GM23248 (cell line): Measurements from ENCODE around the gene MAPK8IP1. TPM values are rescaled to one million over a fixed set of nuclear protein-coding genes. Genes with fewer than 3 reads are reported as not detected.

Experiments used
- DNase-seq: peaks from one replicate; pipeline ENCODE4 v3.0.0-alpha.2; 2015
- H2AFZ ChIP-seq: fragments of 200-600 bp; sonication (generic); 2 replicates; pipeline ENCODE4 v1.6.1; 2016; ENCODE audit warnings: antibody characterized with exemption
- H3F3A ChIP-seq: fragments of 200-600 bp; sonication (generic); 2 replicates; pipeline ENCODE4 v1.6.1; 2016; ENCODE audit warnings: mild to moderate bottlenecking, antibody characterized with exemption, mixed run types; ENCODE audit not compliant: insufficient read depth
- H3K27ac ChIP-seq: fragments of 200-600 bp; sonication (generic); 2 replicates; pipeline ENCODE4 v1.5.1; 2016; ENCODE audit warnings: mild to moderate bottlenecking
- H3K27me3 ChIP-seq: fragments of 200-600 bp; sonication (generic); replicated peaks from 2 replicates; pipeline ENCODE4 v1.6.1; 2016; ENCODE audit warnings: mild to moderate bottlenecking; ENCODE audit not compliant: insufficient read depth
- H3K36me3 ChIP-seq: fragments of 200-600 bp; sonication (generic); 2 replicates; pipeline ENCODE4 v1.6.1; 2016; ENCODE audit warnings: low read depth, mild to moderate bottlenecking
- H3K4me1 ChIP-seq: fragments of 200-600 bp; sonication (generic); 2 replicates; pipeline ENCODE4 v1.6.1; 2016; ENCODE audit warnings: mild to moderate bottlenecking; ENCODE audit not compliant: insufficient read depth
- H3K4me2 ChIP-seq: fragments of 200-600 bp; sonication (generic); one replicate; pipeline ENCODE4 v1.6.1; 2016; ENCODE audit warnings: mild to moderate bottlenecking; ENCODE audit not compliant: unreplicated experiment
- H3K4me3 ChIP-seq: fragments of 200-600 bp; sonication (generic); 2 replicates; pipeline ENCODE4 v1.5.1; 2016; ENCODE audit warnings: mild to moderate bottlenecking
- H3K79me2 ChIP-seq: fragments of 200-600 bp; sonication (generic); 2 replicates; pipeline ENCODE4 v1.6.1; 2016; ENCODE audit warnings: mild to moderate bottlenecking; ENCODE audit not compliant: insufficient read depth
- H3K9ac ChIP-seq: fragments of 200-600 bp; sonication (generic); 2 replicates; pipeline ENCODE4 v1.6.1; 2016; ENCODE audit warnings: mild to moderate bottlenecking
- H3K9me2 ChIP-seq: fragments of 200-600 bp; sonication (generic); 2 replicates; pipeline ENCODE4 v1.6.1; 2016; ENCODE audit warnings: mixed run types, mild to moderate bottlenecking, moderate library complexity; ENCODE audit not compliant: insufficient read depth
- H3K9me3 ChIP-seq: fragments of 200-600 bp; sonication (generic); one replicate; pipeline ENCODE4 v1.6.1; 2017; ENCODE audit warnings: low read depth
- H4K20me1 ChIP-seq: fragments of 200-600 bp; sonication (generic); 2 replicates; pipeline ENCODE4 v1.6.0; 2016; ENCODE audit not compliant: insufficient read depth
- EZH2 ChIP-seq: fragments of 200-600 bp; sonication (generic); IDR thresholded peaks from 2 replicates; pipeline ENCODE4 v1.6.1; 2018; ENCODE audit warnings: antibody characterized with exemption, mild to moderate bottlenecking; ENCODE audit not compliant: insufficient read depth, poor library complexity, severe bottlenecking
- EZH2phosphoT487 ChIP-seq: fragments of 200-600 bp; sonication (generic); IDR thresholded peaks from 2 replicates; pipeline ENCODE4 v1.6.1; 2018; ENCODE audit warnings: antibody characterized with exemption, moderate library complexity, mild to moderate bottlenecking, low read depth; ENCODE audit not compliant: insufficient read depth
- WGBS, 2 experiments: methylation state at CpG; one replicate each; pipeline ENCODE4 v1.1.6; 2015 to 2017; ENCODE audit warnings: low lambda C conversion rate in 2 of 2, low coverage in 1 of 2; ENCODE audit errors: missing lambda C conversion rate in 2 of 2; 5-methylcytosine and 5-hydroxymethylcytosine counted together
- in situ Hi-C: fragments of 300-500 bp; cut with MboI; formaldehyde crosslinking; loops from 2 replicates; pipeline ENCODE4 v1.15.0; 2020
- polyA plus RNA-seq: library from polyadenylated mRNA; unstranded; fragments of >200 nt; fragmentation: Nextera tagmentation; extraction: Ambion mirVana; gene quantifications from 2 replicates; pipeline ENCODE4 v1.2.1, GENCODE V29; 2016
- total RNA-seq: library from RNA; depleted of rRNA; stranded (reverse); fragments of >200 nt; shearing (Covaris generic); gene quantifications from 2 replicates; pipeline ENCODE4 v1.2.3, GENCODE V29; 2014

The MAPK8IP1 gene
- total and polyA plus RNA-seq, 2 experiments from 2014 or later = 1.8 to 9.5 TPM

DNA sequence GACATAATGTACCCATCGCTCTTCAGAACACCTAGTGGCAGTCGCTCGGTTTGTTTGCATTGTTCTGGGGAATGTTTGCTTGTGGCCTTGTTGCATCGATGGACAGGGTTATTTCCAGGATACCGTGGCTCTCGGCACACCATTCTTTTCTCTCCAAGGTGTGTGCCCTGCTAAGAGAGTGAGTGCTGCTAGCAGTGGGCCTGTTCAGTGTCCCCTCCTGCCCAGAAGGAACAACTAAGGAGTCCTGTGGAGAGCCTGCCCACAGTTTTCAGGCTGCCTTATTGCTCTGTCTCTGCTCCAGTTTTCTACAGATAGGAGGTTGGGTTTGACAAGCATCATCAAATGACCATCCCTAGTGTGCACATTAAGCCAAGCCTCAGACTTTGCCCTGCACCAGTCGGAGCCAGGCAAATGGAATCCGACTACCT is 36.8 kb upstream of the MAPK8IP1 start:
- H3F3A ChIP-seq = peaks cover 16% of the 10 kb centered on the region
- peak overlapping the region; percentile 96 for H3K27ac ChIP-seq
- peak overlapping the region; percentile 91 for H3K4me3 ChIP-seq
- no peaks in the 10 kb centered on the region for H3K36me3 ChIP-seq
- WGBS, 2 experiments = 16 to 18% methylated on average over 8 of the region's 8 CpGs
- H3K27me3 ChIP-seq = no peaks in the 10 kb centered on the region
- no peak for TF ChIP-seq EZH2
- TF ChIP-seq EZH2phosphoT487 = no peak
- peak overlapping the region; percentile 88 for H3K4me2 ChIP-seq
- H3K79me2 ChIP-seq = peaks cover 59% of the 10 kb centered on the region
- H3K4me1 ChIP-seq = peaks cover 23% of the 10 kb centered on the region
- DNase-seq = peak; percentile 36
- H3K9ac ChIP-seq = peak overlapping the region; percentile 99
- H3K9me2 ChIP-seq = no peaks in the 10 kb centered on the region
- in situ Hi-C loops = loop anchor here (10.0 kb wide), 1 partner anchor 56 kb away; the partner anchor contains the start of gene FREY1
- H3K9me3 ChIP-seq = no peaks in the 10 kb centered on the region
- H2AFZ ChIP-seq = no peak overlapping the region
- H4K20me1 ChIP-seq = no peaks in the 10 kb centered on the region

- peaks cover 17% of the 10 kb centered on the region for H3F3A ChIP-seq
- no peaks in the 10 kb centered on the region for H3K36me3 ChIP-seq
- peak overlapping the region; percentile 20; the same call in 1 of the 2 replicates for H3K27ac ChIP-seq
- H3K79me2 ChIP-seq = peaks cover 77% of the 10 kb centered on the region
- peak overlapping the region; percentile 57 for H3K4me2 ChIP-seq
- no peaks in the 10 kb centered on the region for H3K9me3 ChIP-seq
- no peaks in the 10 kb centered on the region for H4K20me1 ChIP-seq
- DNase-seq = peak; percentile 77
- in situ Hi-C loops = no loop called here
- peaks cover 27% of the 10 kb centered on the region for H3K4me1 ChIP-seq
- H3K9me2 ChIP-seq = no peaks in the 10 kb centered on the region
- 0 out of 2 replicates have a peak overlapping the region, but pooled peaks have one; percentile 5 for H3K9ac ChIP-seq
- TF ChIP-seq EZH2 = no peak
- TF ChIP-seq EZH2phosphoT487 = no peak
- WGBS, 2 experiments = 19 to 43% methylated on average over 2 of the region's 2 CpGs
- no peaks in the 10 kb centered on the region for H3K27me3 ChIP-seq
- no peak overlapping the region for H2AFZ ChIP-seq
- H3K4me3 ChIP-seq = no peak overlapping the region
Measured at GRCh38 chr11:45850446-45850845, 35.0 kb upstream of the MAPK8IP1 start.

DNA sequence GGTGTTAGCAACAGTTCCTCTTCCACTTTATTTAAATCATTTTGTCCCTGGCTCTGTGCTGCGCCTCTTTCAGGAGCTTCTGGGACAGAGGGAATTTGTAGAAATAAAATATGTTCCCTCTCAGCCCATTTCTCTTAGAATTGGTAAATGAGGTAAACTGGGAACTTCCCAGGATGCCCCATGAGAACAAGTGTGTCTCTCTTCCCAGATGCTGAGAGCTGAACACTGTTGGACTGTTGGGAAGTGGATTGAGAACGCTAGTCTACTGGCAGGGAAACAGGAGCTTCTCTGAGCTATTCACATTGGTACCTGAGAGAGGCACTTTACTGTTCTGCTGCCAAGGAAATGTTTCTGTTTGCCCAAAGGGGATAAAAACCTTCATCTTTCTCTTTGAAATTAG is 34.2 kb upstream of the MAPK8IP1 start:
- Histone ChIP-seq H3K27me3 (no peaks in the 10 kb centered on the region), H4K20me1 (no peaks in the 10 kb centered on the region), H3K9me3 (no peaks in the 10 kb centered on the region), H3K9me2 (no peaks in the 10 kb centered on the region), H3K9ac (peak overlapping the region; percentile 5; the same call in 1 of the 2 replicates), H3K36me3 (no peaks in the 10 kb centered on the region), H3K4me3 (no peak overlapping the region), H3K27ac (no peak overlapping the region), H2AFZ (no peak overlapping the region), H3K4me1 (peaks cover 35% of the 10 kb centered on the region), H3F3A (peaks cover 20% of the 10 kb centered on the region), H3K79me2 (peaks cover 80% of the 10 kb centered on the region), H3K4me2 (no peak overlapping the region)
- in situ Hi-C loops = no loop called here
- TF ChIP-seq EZH2 (no peak), EZH2phosphoT487 (no peak)
- no peak for DNase-seq
- 69 to 70% methylated on average over 2 of the region's 2 CpGs for WGBS, 2 experiments

GRCh38 chr11:45852018-45852711 is 33.3 kb upstream of the MAPK8IP1 start:
- Histone ChIP-seq H4K20me1 (no peaks in the 10 kb centered on the region), H3K9me2 (no peaks in the 10 kb centered on the region), H3K27ac (no peak overlapping the region), H3F3A (peaks cover 21% of the 10 kb centered on the region), H3K4me3 (no peak overlapping the region), H2AFZ (no peak overlapping the region), H3K79me2 (peaks cover 80% of the 10 kb centered on the region), H3K27me3 (no peaks in the 10 kb centered on the region), H3K4me1 (peaks cover 40% of the 10 kb centered on the region), H3K36me3 (no peaks in the 10 kb centered on the region), H3K9ac (no peak overlapping the region), H3K9me3 (no peaks in the 10 kb centered on the region), H3K4me2 (no peak overlapping the region)
- DNase-seq = no peak
- in situ Hi-C loops = no loop called here
- 24 to 32% methylated on average over 4 of the region's 4 CpGs for WGBS, 2 experiments
- TF ChIP-seq EZH2phosphoT487 = no peak
- no peak for TF ChIP-seq EZH2
